Kidney capillary endothelial cell (primary cell): ENCODE results near the gene PTPRN2.

Experiments
- DNase-seq: peaks from one replicate; pipeline ENCODE4 v3.0.0-alpha.2; 2018; ENCODE audit warnings: low spot score

The PTPRN2 gene

GRCh38 chr7:158602905-158603772 lies 15.5 kb upstream of the PTPRN2 start:
- no peak for DNase-seq

GRCh38 chr7:158602041-158602440 lies 14.4 kb upstream of the PTPRN2 start:
- no peak for DNase-seq

GRCh38 chr7:158601090-158601489 lies 13.5 kb upstream of the PTPRN2 start:
- DNase-seq, result no peak

DNA sequence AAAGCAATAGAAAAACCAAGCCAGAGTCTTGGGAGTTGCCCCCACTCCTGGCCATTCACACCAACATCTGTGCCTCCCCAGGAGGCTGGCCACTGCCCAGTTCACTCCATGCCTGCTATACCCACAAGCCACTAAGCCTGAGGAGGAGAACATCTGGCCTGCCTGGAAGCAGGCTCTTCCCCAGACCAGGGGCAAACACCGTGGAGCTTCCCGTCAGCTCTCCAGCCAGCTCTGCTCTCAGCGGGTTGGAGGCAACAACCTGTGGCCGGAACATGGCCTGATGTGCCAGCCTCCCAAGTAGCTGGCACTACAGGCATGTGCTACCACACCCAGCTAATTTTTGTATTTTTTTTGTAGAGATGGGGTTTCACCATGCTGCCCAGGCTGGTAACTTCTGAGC lies 9.1 kb upstream of the PTPRN2 start:
- no peak for DNase-seq

DNA sequence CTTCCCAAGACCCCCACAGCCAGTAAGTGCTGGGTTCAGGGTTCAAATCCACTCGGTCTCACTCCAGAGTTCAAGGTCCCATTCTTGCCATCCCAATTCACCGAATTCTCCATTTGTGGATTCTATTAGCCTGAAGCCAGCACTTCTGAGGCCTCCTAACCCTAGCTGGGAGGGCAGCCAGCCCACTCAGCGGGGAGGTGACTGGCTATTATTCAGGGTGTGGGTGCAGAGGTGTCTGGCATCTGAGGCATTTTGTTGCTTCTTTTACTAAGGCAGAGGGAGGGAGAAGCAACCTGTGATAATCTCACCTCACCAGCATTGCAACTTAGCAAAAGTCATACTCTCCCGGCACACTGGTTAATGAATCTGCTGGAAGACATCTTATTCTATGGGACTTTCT lies 8.7 kb upstream of the PTPRN2 start:
- no peak for DNase-seq

- DNase-seq, result no peak
Measured at GRCh38 chr7:158595068-158595467, 7.4 kb upstream of the PTPRN2 start.

- DNase-seq, result no peak
Measured at GRCh38 chr7:158592541-158592940, 4.9 kb upstream of the PTPRN2 start.

GRCh38 chr7:158591944-158592343 lies 4.3 kb upstream of the PTPRN2 start:
- DNase-seq, result no peak

DNA sequence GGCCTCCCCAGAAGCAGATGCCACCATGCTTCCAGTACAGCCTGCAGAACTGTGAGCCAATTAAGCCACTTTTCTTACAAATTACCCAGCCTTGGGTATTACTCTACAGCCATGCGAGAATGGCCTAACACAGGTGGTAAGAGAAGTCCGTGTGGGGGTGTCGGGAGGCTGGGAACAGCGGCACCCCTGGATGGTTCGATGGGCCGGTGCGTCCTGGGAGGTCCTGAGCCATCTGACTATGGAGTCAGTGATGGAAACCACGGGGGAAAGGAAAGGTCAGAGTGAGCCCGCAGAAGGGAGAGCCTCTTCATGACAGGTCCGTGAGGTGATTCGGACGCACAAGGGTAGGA lies 2.5 kb upstream of the PTPRN2 start:
- no peak for DNase-seq

DNA sequence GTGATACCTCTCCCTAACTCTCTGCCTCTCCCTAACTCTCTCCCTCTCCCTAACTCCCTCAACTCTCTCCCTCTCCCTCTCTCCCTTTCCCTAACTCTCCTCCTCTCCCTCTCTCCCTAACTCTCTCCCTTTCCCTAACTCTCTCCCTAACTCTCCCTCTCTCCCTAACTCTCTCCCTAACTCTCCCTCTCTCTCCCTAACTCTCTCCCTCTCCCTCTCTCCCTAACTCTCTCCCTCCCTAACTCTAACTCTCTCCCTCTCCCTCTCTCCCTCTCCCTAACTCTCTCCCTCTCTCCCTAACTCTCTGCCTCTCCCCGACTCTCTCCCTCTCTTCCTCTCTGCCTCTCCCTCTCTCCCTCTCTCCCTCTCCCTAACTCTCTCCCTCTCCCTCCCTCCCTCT lies 2.0 kb upstream of the PTPRN2 start:
- DNase-seq, result no peak

DNA sequence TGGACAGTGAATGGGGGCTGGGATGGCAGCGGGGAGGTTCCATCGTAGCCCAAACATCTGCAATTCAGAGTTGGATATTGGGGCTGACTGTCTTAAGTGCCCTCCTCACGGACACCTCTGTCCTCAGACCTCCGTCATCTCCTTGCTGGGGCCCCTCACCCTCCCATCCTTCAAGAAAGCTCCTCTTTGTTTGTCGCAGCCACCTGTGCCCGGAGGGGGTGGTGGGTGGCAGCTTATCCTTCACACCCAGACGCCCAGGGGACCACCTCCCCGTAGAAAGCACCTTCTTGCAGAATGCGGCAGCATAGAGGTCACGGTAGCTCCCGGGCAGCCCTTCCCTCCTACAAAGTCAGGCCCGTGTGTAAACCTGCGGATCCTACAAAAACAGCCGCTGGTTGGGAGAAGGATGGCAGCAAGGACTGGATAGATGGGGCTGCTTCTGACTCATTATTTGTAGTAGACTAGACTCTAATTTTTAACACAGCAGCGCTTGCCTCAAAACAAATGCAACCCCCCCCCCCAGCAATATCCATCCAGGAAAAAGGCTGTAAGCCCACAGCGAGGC lies 1.3 kb upstream of the PTPRN2 start:
- no peak for DNase-seq

- DNase-seq, result no peak
Measured at GRCh38 chr7:158588085-158588877, 658 bp upstream of the PTPRN2 start.

DNA sequence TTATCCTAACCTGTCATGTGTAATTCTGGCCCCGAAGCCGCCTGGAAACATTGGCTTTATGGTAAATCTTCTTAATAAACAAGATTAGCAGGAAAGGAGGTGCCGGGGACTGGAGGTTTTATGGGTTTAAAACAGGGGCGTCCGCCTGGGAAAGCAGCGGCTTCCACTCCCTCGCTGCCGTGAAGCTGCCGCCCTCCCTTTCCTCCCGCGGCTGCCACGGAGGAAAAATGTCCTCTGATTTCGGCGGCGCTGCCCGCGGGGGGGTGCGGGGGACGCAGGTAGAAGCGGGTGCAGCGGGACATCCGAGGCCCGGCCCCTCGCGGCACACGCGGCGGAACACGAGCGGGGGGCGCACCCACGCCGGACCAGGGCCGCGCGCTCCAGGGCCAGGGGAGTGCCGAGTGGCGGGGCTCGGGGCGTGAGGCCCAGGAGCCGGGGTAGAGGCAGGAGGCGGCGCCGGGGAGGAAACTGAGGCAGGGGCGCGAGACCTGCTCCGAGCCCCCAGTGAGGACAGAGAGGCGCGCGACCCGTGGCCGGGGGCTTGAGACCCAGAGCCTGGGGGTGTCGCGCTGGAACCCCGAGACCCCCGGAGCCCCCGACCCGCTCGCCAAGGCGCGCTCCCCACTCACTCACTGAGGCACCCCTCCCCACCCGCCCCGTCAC lies 993 bp downstream of the PTPRN2 start:
- DNase-seq, result no peak

DNA sequence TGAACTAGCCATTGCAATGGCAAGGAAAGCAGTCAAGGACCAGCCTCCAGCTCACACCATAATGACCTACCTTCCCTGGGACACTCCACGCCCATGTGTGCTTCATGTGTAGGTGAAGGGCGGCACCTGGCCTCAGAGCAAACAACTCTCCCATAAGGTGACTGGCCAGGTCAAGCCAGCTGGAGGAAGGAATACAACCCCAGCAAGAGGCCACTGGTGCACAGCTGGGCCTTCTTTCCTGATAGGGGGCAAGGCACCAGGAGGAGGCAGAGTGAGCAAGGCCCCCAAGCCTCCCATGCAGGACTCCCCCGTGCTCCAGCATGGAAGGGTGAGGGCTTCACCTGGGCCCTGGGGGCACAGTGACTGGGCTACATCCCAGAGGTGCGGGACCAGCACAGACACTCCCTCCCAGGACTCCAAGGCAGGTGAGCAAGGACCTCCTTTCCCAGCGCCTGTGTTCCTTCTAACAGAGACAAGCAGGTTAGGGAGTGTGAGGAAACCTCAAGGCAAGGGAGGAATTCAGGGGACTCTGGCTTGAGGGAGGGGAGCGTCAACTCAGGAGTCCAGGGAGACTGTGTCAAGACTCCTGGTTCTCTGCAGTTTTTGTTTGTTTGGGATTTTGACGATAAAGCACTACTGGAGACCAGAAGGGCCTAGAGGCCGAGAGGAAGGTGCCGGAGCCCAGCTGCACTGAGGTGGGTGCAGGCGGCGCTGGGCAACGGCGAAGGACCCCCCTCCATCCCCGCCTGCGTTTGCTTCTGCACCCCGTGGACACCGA lies 1.7 kb downstream of the PTPRN2 start:
- DNase-seq, result no peak

GRCh38 chr7:158584407-158584806 lies 3.2 kb downstream of the PTPRN2 start:
- no peak for DNase-seq

DNA sequence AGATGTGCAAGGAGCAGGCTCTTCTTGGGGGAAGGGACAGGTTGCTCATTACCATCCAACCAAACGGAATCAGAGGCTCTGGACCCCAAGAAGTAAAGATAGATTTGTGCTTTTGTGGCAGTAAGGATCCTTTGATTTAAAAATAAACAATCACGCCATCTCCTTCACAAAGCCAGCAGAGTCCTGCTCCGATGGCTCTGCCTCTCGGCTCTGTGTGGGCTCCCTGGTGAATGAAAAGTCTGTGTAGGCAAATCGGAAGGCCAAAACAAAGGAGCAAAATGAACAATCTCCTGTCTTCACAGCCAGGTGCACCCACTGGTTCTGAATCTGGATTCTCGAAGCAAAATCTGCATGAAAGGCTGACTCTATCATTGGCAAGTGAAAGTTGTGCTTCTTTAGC lies 3.8 kb downstream of the PTPRN2 start:
- DNase-seq, result no peak

- DNase-seq, result no peak
Measured at GRCh38 chr7:158583143-158583542, 4.5 kb downstream of the PTPRN2 start.

GRCh38 chr7:158582089-158582456 lies 5.5 kb downstream of the PTPRN2 start:
- DNase-seq, result no peak

GRCh38 chr7:158581440-158582088 lies 6.1 kb downstream of the PTPRN2 start:
- no peak for DNase-seq

DNA sequence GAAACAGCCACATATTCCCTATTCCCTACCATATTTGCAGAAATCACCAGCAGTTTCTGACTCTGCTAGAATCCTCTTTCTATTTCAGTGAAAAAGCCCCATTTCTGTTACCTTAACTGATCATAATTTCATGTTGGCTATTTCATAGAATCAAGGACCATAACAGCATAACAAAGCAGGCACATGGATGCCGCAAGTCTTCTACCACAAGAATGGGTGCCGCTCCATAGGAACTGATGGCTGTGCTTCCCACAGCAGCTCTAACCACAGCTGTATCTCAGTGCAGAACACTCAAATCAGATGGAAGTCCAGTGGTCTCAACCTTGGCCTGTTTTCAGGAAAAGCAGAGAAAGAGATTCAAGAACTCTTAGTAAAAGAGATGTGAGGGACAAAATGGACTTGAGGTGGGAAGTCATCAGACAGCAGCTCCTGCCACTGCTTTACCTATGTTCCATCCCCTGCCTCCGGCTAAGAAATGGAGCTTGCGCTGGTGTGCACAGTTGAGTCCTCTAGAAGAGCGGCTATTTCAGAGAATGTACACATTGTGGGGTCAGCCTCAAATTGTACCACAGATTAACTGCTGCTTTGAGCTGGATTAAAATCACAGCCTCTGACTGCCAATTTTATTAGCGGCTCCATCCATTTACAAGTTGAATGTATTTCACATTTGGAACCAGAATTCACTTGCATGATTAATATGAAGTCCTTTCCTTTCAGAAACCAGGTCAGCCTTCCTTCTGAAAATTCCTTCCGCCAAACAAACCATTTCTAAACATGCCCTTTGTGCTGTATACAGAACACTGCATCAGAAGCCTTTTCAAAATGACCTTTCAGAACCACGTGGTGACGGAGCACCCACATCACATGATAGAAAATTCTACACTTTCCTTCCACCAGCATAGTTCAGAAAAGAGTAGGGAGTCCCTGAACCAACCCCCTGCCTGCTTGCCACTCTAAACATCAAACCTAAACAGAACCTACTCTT lies 7.7 kb downstream of the PTPRN2 start:
- DNase-seq, result no peak
